Esophagus muscularis mucosa (tissue), 3 donors: ENCODE results near the gene TMEM134.

ENCODE experiments used
- CTCF ChIP-seq, 3 experiments: fragments of 200-600 bp in 2 of 3; fragments of 450-650 bp in 1 of 3; sonication (generic) in 2 of 3; IDR thresholded peaks; one replicate each; pipeline ENCODE4 v1.5.1; 2017 to 2019; ENCODE audit warnings: antibody characterized with exemption in 3 of 3, mild to moderate bottlenecking in 2 of 3, moderate library complexity in 1 of 3
- POLR2AphosphoS5 ChIP-seq, 2 donors: sonication (generic); formaldehyde crosslinking; IDR thresholded peaks; one replicate each; pipeline ENCODE4 v1.6.1; 2017; ENCODE audit warnings: antibody characterized with exemption in 2 of 2

GRCh38 chr11:67495234-67496005 is 26.4 kb upstream of the TMEM134 start:
- TF ChIP-seq CTCF (IDR thresholded peaks at IDR 0.05): no peak
- no peak for TF ChIP-seq POLR2AphosphoS5 (IDR thresholded peaks at IDR 0.05)
